H9 (cell line): ENCODE measurements around the gene ZNF366. TPM values are rescaled to one million over a fixed set of nuclear protein-coding genes. Genes with fewer than 3 reads are reported as not detected.

Source experiments
- DNase-seq: peaks from one replicate; pipeline ENCODE4 v3.0.0-alpha.2; 2017
- H2AFZ ChIP-seq: one replicate; pipeline ENCODE4 v1.6.1; 2013; ENCODE audit warnings: mild to moderate bottlenecking, low read length, control low read depth, moderate library complexity
- H2AK5ac ChIP-seq: 2 replicates; pipeline ENCODE4 v1.6.1; 2013; ENCODE audit warnings: low read length, control low read depth, mixed read lengths; ENCODE audit not compliant: insufficient read length
- H2BK120ac ChIP-seq: one replicate; pipeline ENCODE4 v1.6.1; 2013; ENCODE audit warnings: low read depth, mild to moderate bottlenecking, low read length, control low read depth, inconsistent platforms; ENCODE audit not compliant: poor library complexity, severe bottlenecking
- H2BK12ac ChIP-seq: 2 replicates; pipeline ENCODE4 v1.6.1; 2013; ENCODE audit warnings: low read length, control low read depth, mixed read lengths, low read depth; ENCODE audit not compliant: insufficient read length
- H2BK15ac ChIP-seq: 2 replicates; pipeline ENCODE4 v1.6.1; 2013; ENCODE audit warnings: low read depth, low read length, control low read depth
- H2BK20ac ChIP-seq: one replicate; pipeline ENCODE4 v1.6.1; 2013; ENCODE audit warnings: low read depth, mild to moderate bottlenecking, low read length, control low read depth, inconsistent platforms; ENCODE audit not compliant: poor library complexity, severe bottlenecking
- H2BK5ac ChIP-seq: 2 replicates; pipeline ENCODE4 v1.6.1; 2013; ENCODE audit warnings: low read length, control low read depth, mixed read lengths; ENCODE audit not compliant: insufficient read length
- H3K14ac ChIP-seq: 2 replicates; pipeline ENCODE4 v1.6.1; 2013; ENCODE audit warnings: low read length, control low read depth; ENCODE audit not compliant: insufficient read depth
- H3K18ac ChIP-seq: 2 replicates; pipeline ENCODE4 v1.6.1; 2013; ENCODE audit warnings: low read depth, mild to moderate bottlenecking, mixed read lengths, low read length, control low read depth; ENCODE audit not compliant: insufficient read length
- H3K23ac ChIP-seq: 2 replicates; pipeline ENCODE4 v1.6.1; 2013; ENCODE audit warnings: low read length, control low read depth, mixed read lengths, low read depth; ENCODE audit not compliant: insufficient read length
- H3K23me2 ChIP-seq: 2 replicates; pipeline ENCODE4 v1.6.1; 2013; ENCODE audit warnings: low read depth, mild to moderate bottlenecking, mixed read lengths, low read length, control low read depth; ENCODE audit not compliant: insufficient read length, poor library complexity, severe bottlenecking
- H3K27ac ChIP-seq: 2 replicates; pipeline ENCODE4 v1.5.1; 2013; ENCODE audit warnings: low read length, control low read depth, mixed read lengths, low read depth; ENCODE audit not compliant: insufficient read length
- H3K27me3 ChIP-seq: 2 replicates; pipeline ENCODE4 v1.6.1; 2013; ENCODE audit warnings: low read length, control low read depth, inconsistent platforms; ENCODE audit not compliant: insufficient read depth
- H3K4ac ChIP-seq: 2 replicates; pipeline ENCODE4 v1.6.1; 2013; ENCODE audit warnings: low read depth, mild to moderate bottlenecking, control low read depth, inconsistent platforms, low read length, moderate library complexity
- H3K4me1 ChIP-seq: 2 replicates; pipeline ENCODE4 v1.6.1; 2013; ENCODE audit warnings: low read length, control low read depth, inconsistent platforms; ENCODE audit not compliant: insufficient read depth
- H3K4me2 ChIP-seq: 2 replicates; pipeline ENCODE4 v1.6.1; 2013; ENCODE audit warnings: low read length, control low read depth, mixed read lengths; ENCODE audit not compliant: insufficient read length, insufficient read depth
- H3K56ac ChIP-seq: 2 replicates; pipeline ENCODE4 v1.6.1; 2013; ENCODE audit warnings: low read depth, mild to moderate bottlenecking, mixed read lengths, low read length, control low read depth; ENCODE audit not compliant: insufficient read length
- H3K79me1 ChIP-seq: 2 replicates; pipeline ENCODE4 v1.6.1; 2013; ENCODE audit warnings: low read depth, mild to moderate bottlenecking, moderate library complexity, low read length, control low read depth, inconsistent platforms; ENCODE audit not compliant: insufficient read depth, poor library complexity, severe bottlenecking
- H3K79me2 ChIP-seq: 2 replicates; pipeline ENCODE4 v1.6.1; 2013; ENCODE audit warnings: low read length, control low read depth, inconsistent platforms; ENCODE audit not compliant: insufficient read depth
- H3K9ac ChIP-seq: 2 replicates; pipeline ENCODE4 v1.6.1; 2013; ENCODE audit warnings: low read length, control low read depth, mixed read lengths; ENCODE audit not compliant: insufficient read length; ENCODE audit errors: extremely low read depth
- H3K9me3 ChIP-seq: one replicate; pipeline ENCODE4 v1.6.1; 2013; ENCODE audit warnings: low read depth, low read length, inconsistent platforms; ENCODE audit not compliant: control insufficient read depth
- H3T11ph ChIP-seq: one replicate; pipeline ENCODE4 v1.6.1; 2013; ENCODE audit warnings: mild to moderate bottlenecking, low read length, control low read depth, inconsistent platforms
- H4K20me1 ChIP-seq: one replicate; pipeline ENCODE4 v1.6.1; 2013; ENCODE audit not compliant: control insufficient read depth, insufficient read length, insufficient read depth
- H4K5ac ChIP-seq: 2 replicates; pipeline ENCODE4 v1.6.1; 2013; ENCODE audit warnings: low read depth, mild to moderate bottlenecking, mixed read lengths, low read length, control low read depth; ENCODE audit not compliant: insufficient read length
- H4K8ac ChIP-seq: replicated peaks from 2 replicates; pipeline ENCODE4 v1.6.1; 2013; ENCODE audit warnings: low read length, control low read depth, mixed read lengths, low read depth; ENCODE audit not compliant: insufficient read length
- H4K91ac ChIP-seq: 2 replicates; pipeline ENCODE4 v1.6.1; 2013; ENCODE audit warnings: low read depth, mild to moderate bottlenecking, moderate library complexity, mixed read lengths, low read length, control low read depth; ENCODE audit not compliant: insufficient read length
- H3K27ac Mint-ChIP-seq, 3 experiments: 2 replicates in 2 of 3; 3 replicates in 1 of 3; pipeline ENCODE4 v1.8.0; 2020 to 2021; ENCODE audit warnings: mixed read lengths in 3 of 3, mild to moderate bottlenecking in 1 of 3, moderate library complexity in 1 of 3
- H3K27me3 Mint-ChIP-seq: 2 replicates; pipeline ENCODE4 v1.8.0; 2021; ENCODE audit warnings: low read depth, mild to moderate bottlenecking, moderate library complexity, mixed read lengths
- H3K36me3 Mint-ChIP-seq, 3 experiments: 2 replicates in 2 of 3; 3 replicates in 1 of 3; pipeline ENCODE4 v1.8.0; 2020 to 2021; ENCODE audit warnings: low read depth in 3 of 3, mixed read lengths in 3 of 3; ENCODE audit not compliant: insufficient read depth in 1 of 3
- H3K4me1 Mint-ChIP-seq, 2 experiments: 2 replicates each; pipeline ENCODE4 v1.8.0; 2020; ENCODE audit warnings: mixed read lengths in 2 of 2
- H3K4me3 Mint-ChIP-seq, 2 experiments: 2 replicates in 1 of 2; 3 replicates in 1 of 2; pipeline ENCODE4 v1.8.0; 2020 to 2021; ENCODE audit warnings: mild to moderate bottlenecking in 2 of 2, mixed read lengths in 2 of 2, moderate library complexity in 1 of 2
- H3K9me3 Mint-ChIP-seq, 2 experiments: 2 replicates in 1 of 2; 3 replicates in 1 of 2; pipeline ENCODE4 v1.8.0; 2020; ENCODE audit warnings: mild to moderate bottlenecking in 2 of 2, mixed read lengths in 2 of 2, moderate library complexity in 1 of 2
- CTCF ChIP-seq: fragments of 200-600 bp; sonication (generic); conservative IDR thresholded peaks from 3 replicates; pipeline ENCODE4 v1.8.0; 2021; ENCODE audit warnings: antibody characterized with exemption, mild to moderate bottlenecking
- WGBS: extraction: QIAGEN DNeasy Blood & Tissue Kit; methylation state at CpG from one replicate; pipeline ENCODE4 v1.1.7; 2013; ENCODE audit warnings: missing lambda C conversion rate, low lambda C conversion rate, mixed read lengths; ENCODE audit not compliant: insufficient read length; ENCODE audit errors: extremely low coverage; 5-methylcytosine and 5-hydroxymethylcytosine counted together
- total RNA-seq: library from RNA; stranded (reverse); gene quantifications from 2 replicates; pipeline ENCODE4 v1.2.1, GENCODE V29; 2021

ZNF366 gene
- total RNA-seq, 1 experiment from 2014 or later = not detected

DNA sequence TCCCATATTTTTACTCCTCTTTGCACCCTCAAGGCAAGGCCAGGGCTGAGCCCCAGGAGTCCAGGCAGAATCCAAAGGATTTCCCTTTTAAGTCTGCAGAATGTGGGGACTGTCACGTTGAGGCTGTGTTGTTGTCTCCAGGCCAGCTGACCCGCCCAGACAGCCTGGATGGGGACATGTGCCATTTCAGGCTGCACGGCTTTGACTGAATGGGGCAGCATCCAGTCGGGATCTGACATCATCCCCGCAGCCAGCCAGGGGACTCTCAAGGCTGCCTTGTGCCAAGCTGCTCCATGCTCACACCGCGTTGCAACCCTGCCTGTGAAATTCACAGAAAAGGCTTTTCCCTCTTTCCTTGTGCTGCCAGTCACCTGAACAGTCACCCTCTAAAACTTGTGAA, 2.2 kb upstream of the ZNF366 start:
- Histone ChIP-seq H3K18ac (no peak overlapping the region), H3K56ac (no peak overlapping the region), H3K9me3 (no peaks in the 10 kb centered on the region), H3K79me2 (no peaks in the 10 kb centered on the region), H3K23me2 (no peaks in the 10 kb centered on the region), H2BK15ac (no peak overlapping the region), H2BK5ac (no peak overlapping the region), H3K14ac (no peak overlapping the region), H3K23ac (no peak overlapping the region), H2BK12ac (no peak overlapping the region), H2AK5ac (no peak overlapping the region), H4K8ac (no peak overlapping the region), H4K5ac (no peak overlapping the region), H3K79me1 (no peaks in the 10 kb centered on the region), H4K20me1 (no peaks in the 10 kb centered on the region), H3K4ac (no peak overlapping the region), H3T11ph (no peak overlapping the region), H2BK120ac (no peak overlapping the region), H3K4me1 (no peaks in the 10 kb centered on the region; the same call in 1 of the 2 replicates), H2AFZ (no peak overlapping the region), H3K9ac (no peak overlapping the region), H4K91ac (no peak overlapping the region), H3K27me3 (no peaks in the 10 kb centered on the region), H3K27ac (no peak overlapping the region), H3K4me2 (no peak overlapping the region), H2BK20ac (no peak overlapping the region)
- no peak for DNase-seq
- no peaks in the 10 kb centered on the region; a peak in 1 of 5 replicates for H3K9me3 Mint-ChIP-seq
- no peak for TF ChIP-seq CTCF
- H3K27ac Mint-ChIP-seq = no peak overlapping the region
- H3K27me3 Mint-ChIP-seq = peaks cover 2% of the 10 kb centered on the region; the same call in 1 of the 2 replicates
- no peak overlapping the region for H3K4me3 Mint-ChIP-seq
- H3K36me3 Mint-ChIP-seq = no peaks in the 10 kb centered on the region; a peak in 1 of 7 replicates
- no CpG with 5 or more reads among the region's 7 CpGs for WGBS
- H3K4me1 Mint-ChIP-seq = peaks cover 27 to 31% of the 10 kb centered on the region in 2 experiments
